H9 (cell line): ENCODE measurements around the gene PPRC1. TPM values are rescaled to one million over a fixed set of nuclear protein-coding genes. Genes with fewer than 3 reads are reported as not detected.

Experiments
- DNase-seq: peaks from one replicate; pipeline ENCODE4 v3.0.0-alpha.2; 2017
- H2AFZ ChIP-seq: one replicate; pipeline ENCODE4 v1.6.1; 2013; ENCODE audit warnings: mild to moderate bottlenecking, low read length, control low read depth, moderate library complexity
- H2AK5ac ChIP-seq: 2 replicates; pipeline ENCODE4 v1.6.1; 2013; ENCODE audit warnings: low read length, control low read depth, mixed read lengths; ENCODE audit not compliant: insufficient read length
- H2BK120ac ChIP-seq: one replicate; pipeline ENCODE4 v1.6.1; 2013; ENCODE audit warnings: low read depth, mild to moderate bottlenecking, low read length, control low read depth, inconsistent platforms; ENCODE audit not compliant: poor library complexity, severe bottlenecking
- H2BK12ac ChIP-seq: 2 replicates; pipeline ENCODE4 v1.6.1; 2013; ENCODE audit warnings: low read length, control low read depth, mixed read lengths, low read depth; ENCODE audit not compliant: insufficient read length
- H2BK15ac ChIP-seq: 2 replicates; pipeline ENCODE4 v1.6.1; 2013; ENCODE audit warnings: low read depth, low read length, control low read depth
- H2BK20ac ChIP-seq: one replicate; pipeline ENCODE4 v1.6.1; 2013; ENCODE audit warnings: low read depth, mild to moderate bottlenecking, low read length, control low read depth, inconsistent platforms; ENCODE audit not compliant: poor library complexity, severe bottlenecking
- H2BK5ac ChIP-seq: 2 replicates; pipeline ENCODE4 v1.6.1; 2013; ENCODE audit warnings: low read length, control low read depth, mixed read lengths; ENCODE audit not compliant: insufficient read length
- H3K14ac ChIP-seq: 2 replicates; pipeline ENCODE4 v1.6.1; 2013; ENCODE audit warnings: low read length, control low read depth; ENCODE audit not compliant: insufficient read depth
- H3K18ac ChIP-seq: 2 replicates; pipeline ENCODE4 v1.6.1; 2013; ENCODE audit warnings: low read depth, mild to moderate bottlenecking, mixed read lengths, low read length, control low read depth; ENCODE audit not compliant: insufficient read length
- H3K23ac ChIP-seq: 2 replicates; pipeline ENCODE4 v1.6.1; 2013; ENCODE audit warnings: low read length, control low read depth, mixed read lengths, low read depth; ENCODE audit not compliant: insufficient read length
- H3K23me2 ChIP-seq: 2 replicates; pipeline ENCODE4 v1.6.1; 2013; ENCODE audit warnings: low read depth, mild to moderate bottlenecking, mixed read lengths, low read length, control low read depth; ENCODE audit not compliant: insufficient read length, poor library complexity, severe bottlenecking
- H3K27ac ChIP-seq: 2 replicates; pipeline ENCODE4 v1.5.1; 2013; ENCODE audit warnings: low read length, control low read depth, mixed read lengths, low read depth; ENCODE audit not compliant: insufficient read length
- H3K27me3 ChIP-seq: 2 replicates; pipeline ENCODE4 v1.6.1; 2013; ENCODE audit warnings: low read length, control low read depth, inconsistent platforms; ENCODE audit not compliant: insufficient read depth
- H3K4ac ChIP-seq: 2 replicates; pipeline ENCODE4 v1.6.1; 2013; ENCODE audit warnings: low read depth, mild to moderate bottlenecking, control low read depth, inconsistent platforms, low read length, moderate library complexity
- H3K4me1 ChIP-seq: 2 replicates; pipeline ENCODE4 v1.6.1; 2013; ENCODE audit warnings: low read length, control low read depth, inconsistent platforms; ENCODE audit not compliant: insufficient read depth
- H3K4me2 ChIP-seq: 2 replicates; pipeline ENCODE4 v1.6.1; 2013; ENCODE audit warnings: low read length, control low read depth, mixed read lengths; ENCODE audit not compliant: insufficient read length, insufficient read depth
- H3K56ac ChIP-seq: 2 replicates; pipeline ENCODE4 v1.6.1; 2013; ENCODE audit warnings: low read depth, mild to moderate bottlenecking, mixed read lengths, low read length, control low read depth; ENCODE audit not compliant: insufficient read length
- H3K79me1 ChIP-seq: 2 replicates; pipeline ENCODE4 v1.6.1; 2013; ENCODE audit warnings: low read depth, mild to moderate bottlenecking, moderate library complexity, low read length, control low read depth, inconsistent platforms; ENCODE audit not compliant: insufficient read depth, poor library complexity, severe bottlenecking
- H3K79me2 ChIP-seq: 2 replicates; pipeline ENCODE4 v1.6.1; 2013; ENCODE audit warnings: low read length, control low read depth, inconsistent platforms; ENCODE audit not compliant: insufficient read depth
- H3K9ac ChIP-seq: 2 replicates; pipeline ENCODE4 v1.6.1; 2013; ENCODE audit warnings: low read length, control low read depth, mixed read lengths; ENCODE audit not compliant: insufficient read length; ENCODE audit errors: extremely low read depth
- H3K9me3 ChIP-seq: one replicate; pipeline ENCODE4 v1.6.1; 2013; ENCODE audit warnings: low read depth, low read length, inconsistent platforms; ENCODE audit not compliant: control insufficient read depth
- H3T11ph ChIP-seq: one replicate; pipeline ENCODE4 v1.6.1; 2013; ENCODE audit warnings: mild to moderate bottlenecking, low read length, control low read depth, inconsistent platforms
- H4K20me1 ChIP-seq: one replicate; pipeline ENCODE4 v1.6.1; 2013; ENCODE audit not compliant: control insufficient read depth, insufficient read length, insufficient read depth
- H4K5ac ChIP-seq: 2 replicates; pipeline ENCODE4 v1.6.1; 2013; ENCODE audit warnings: low read depth, mild to moderate bottlenecking, mixed read lengths, low read length, control low read depth; ENCODE audit not compliant: insufficient read length
- H4K8ac ChIP-seq: replicated peaks from 2 replicates; pipeline ENCODE4 v1.6.1; 2013; ENCODE audit warnings: low read length, control low read depth, mixed read lengths, low read depth; ENCODE audit not compliant: insufficient read length
- H4K91ac ChIP-seq: 2 replicates; pipeline ENCODE4 v1.6.1; 2013; ENCODE audit warnings: low read depth, mild to moderate bottlenecking, moderate library complexity, mixed read lengths, low read length, control low read depth; ENCODE audit not compliant: insufficient read length
- H3K27ac Mint-ChIP-seq, 3 experiments: 2 replicates in 2 of 3; 3 replicates in 1 of 3; pipeline ENCODE4 v1.8.0; 2020 to 2021; ENCODE audit warnings: mixed read lengths in 3 of 3, mild to moderate bottlenecking in 1 of 3, moderate library complexity in 1 of 3
- H3K27me3 Mint-ChIP-seq: 2 replicates; pipeline ENCODE4 v1.8.0; 2021; ENCODE audit warnings: low read depth, mild to moderate bottlenecking, moderate library complexity, mixed read lengths
- H3K36me3 Mint-ChIP-seq, 3 experiments: 2 replicates in 2 of 3; 3 replicates in 1 of 3; pipeline ENCODE4 v1.8.0; 2020 to 2021; ENCODE audit warnings: low read depth in 3 of 3, mixed read lengths in 3 of 3; ENCODE audit not compliant: insufficient read depth in 1 of 3
- H3K4me1 Mint-ChIP-seq, 2 experiments: 2 replicates each; pipeline ENCODE4 v1.8.0; 2020; ENCODE audit warnings: mixed read lengths in 2 of 2
- H3K4me3 Mint-ChIP-seq, 2 experiments: 2 replicates in 1 of 2; 3 replicates in 1 of 2; pipeline ENCODE4 v1.8.0; 2020 to 2021; ENCODE audit warnings: mild to moderate bottlenecking in 2 of 2, mixed read lengths in 2 of 2, moderate library complexity in 1 of 2
- H3K9me3 Mint-ChIP-seq, 2 experiments: 2 replicates in 1 of 2; 3 replicates in 1 of 2; pipeline ENCODE4 v1.8.0; 2020; ENCODE audit warnings: mild to moderate bottlenecking in 2 of 2, mixed read lengths in 2 of 2, moderate library complexity in 1 of 2
- WGBS: extraction: QIAGEN DNeasy Blood & Tissue Kit; methylation state at CpG from one replicate; pipeline ENCODE4 v1.1.7; 2013; ENCODE audit warnings: missing lambda C conversion rate, low lambda C conversion rate, mixed read lengths; ENCODE audit not compliant: insufficient read length; ENCODE audit errors: extremely low coverage; 5-methylcytosine and 5-hydroxymethylcytosine counted together
- total RNA-seq: library from RNA; stranded (reverse); gene quantifications from 2 replicates; pipeline ENCODE4 v1.2.1, GENCODE V29; 2021
- TF ChIP-seq, protein P1 (sequence below): fragments of 200-600 bp; sonication (generic); conservative IDR thresholded peaks from 3 replicates; pipeline ENCODE4 v1.8.0; 2021; ENCODE audit warnings: antibody characterized with exemption, mild to moderate bottlenecking

PPRC1 gene
- total RNA-seq, 1 experiment from 2014 or later = 121 TPM

DNA sequence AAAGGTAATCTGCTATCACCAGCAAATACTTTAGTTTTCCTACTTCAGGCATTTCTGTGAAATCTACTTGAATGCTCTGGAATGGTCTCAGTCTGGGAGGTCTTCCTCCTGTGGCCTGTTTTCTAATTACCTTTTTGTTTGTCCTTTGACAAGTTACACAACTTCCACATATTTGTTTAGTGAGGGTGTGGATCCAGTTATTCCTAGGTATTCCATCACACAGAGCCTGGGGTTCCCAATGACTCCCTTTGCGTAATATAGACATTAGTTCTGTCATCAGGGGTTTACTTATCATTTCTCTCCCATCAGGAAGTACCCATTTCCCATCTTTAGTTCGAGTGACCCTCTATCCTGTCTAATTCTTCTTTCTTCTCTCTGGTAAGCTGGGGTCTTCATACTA is 65.2 kb downstream of the PPRC1 start:
- no peak overlapping the region for H4K5ac ChIP-seq
- Mint-ChIP-seq H3K27me3 (peaks cover 57% of the 10 kb centered on the region), H3K4me1 (no peaks in the 10 kb centered on the region), H3K27ac (no peak overlapping the region), H3K36me3 (no peaks in the 10 kb centered on the region; a peak in 3 of 7 replicates), H3K4me3 (no peak overlapping the region), H3K9me3 (peaks cover 37 to 46% of the 10 kb centered on the region in 2 experiments)
- H4K8ac ChIP-seq = no peak overlapping the region
- no peaks in the 10 kb centered on the region for H3K23me2 ChIP-seq
- H2BK20ac ChIP-seq = no peak overlapping the region
- H2BK12ac ChIP-seq = no peak overlapping the region
- no peak overlapping the region for H3K56ac ChIP-seq
- no peak overlapping the region for H3K18ac ChIP-seq
- no peak overlapping the region for H3K23ac ChIP-seq
- WGBS = no CpG with 5 or more reads among the region's 2 CpGs
- H2AK5ac ChIP-seq = no peak overlapping the region
- H3K9me3 ChIP-seq = no peaks in the 10 kb centered on the region
- no peak overlapping the region for H3K4me2 ChIP-seq
- TF ChIP-seq, protein P1, sequence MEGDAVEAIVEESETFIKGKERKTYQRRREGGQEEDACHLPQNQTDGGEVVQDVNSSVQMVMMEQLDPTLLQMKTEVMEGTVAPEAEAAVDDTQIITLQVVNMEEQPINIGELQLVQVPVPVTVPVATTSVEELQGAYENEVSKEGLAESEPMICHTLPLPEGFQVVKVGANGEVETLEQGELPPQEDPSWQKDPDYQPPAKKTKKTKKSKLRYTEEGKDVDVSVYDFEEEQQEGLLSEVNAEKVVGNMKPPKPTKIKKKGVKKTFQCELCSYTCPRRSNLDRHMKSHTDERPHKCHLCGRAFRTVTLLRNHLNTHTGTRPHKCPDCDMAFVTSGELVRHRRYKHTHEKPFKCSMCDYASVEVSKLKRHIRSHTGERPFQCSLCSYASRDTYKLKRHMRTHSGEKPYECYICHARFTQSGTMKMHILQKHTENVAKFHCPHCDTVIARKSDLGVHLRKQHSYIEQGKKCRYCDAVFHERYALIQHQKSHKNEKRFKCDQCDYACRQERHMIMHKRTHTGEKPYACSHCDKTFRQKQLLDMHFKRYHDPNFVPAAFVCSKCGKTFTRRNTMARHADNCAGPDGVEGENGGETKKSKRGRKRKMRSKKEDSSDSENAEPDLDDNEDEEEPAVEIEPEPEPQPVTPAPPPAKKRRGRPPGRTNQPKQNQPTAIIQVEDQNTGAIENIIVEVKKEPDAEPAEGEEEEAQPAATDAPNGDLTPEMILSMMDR = no peak
- no peaks in the 10 kb centered on the region for H3K79me2 ChIP-seq
- H3K9ac ChIP-seq = no peak overlapping the region
- no peak overlapping the region for H2AFZ ChIP-seq
- H2BK5ac ChIP-seq = no peak overlapping the region
- H3K27me3 ChIP-seq = no peaks in the 10 kb centered on the region
- H3T11ph ChIP-seq = no peak overlapping the region
- DNase-seq = no peak
- H3K4ac ChIP-seq = no peak overlapping the region
- no peak overlapping the region for H4K91ac ChIP-seq
- H3K14ac ChIP-seq = no peak overlapping the region
- no peak overlapping the region for H2BK120ac ChIP-seq
- H3K79me1 ChIP-seq = no peaks in the 10 kb centered on the region
- H2BK15ac ChIP-seq = no peak overlapping the region
- H3K4me1 ChIP-seq = no peaks in the 10 kb centered on the region
- H4K20me1 ChIP-seq = no peaks in the 10 kb centered on the region
- H3K27ac ChIP-seq = no peak overlapping the region

Other genes starting within 250 kb of the PPRC1 start
- 18.5 and 20.4 TPM in 2 replicates for gene ARMH3, start 76.9 kb upstream of the PPRC1 start, total RNA-seq
- gene HPS6, start 67.7 kb upstream of the PPRC1 start, total RNA-seq = 18.4 and 18.7 TPM in 2 replicates
- 79.2 and 80.5 TPM in 2 replicates for gene LDB1, start 12.7 kb upstream of the PPRC1 start, total RNA-seq
- gene NOLC1, start 19.3 kb downstream of the PPRC1 start, total RNA-seq = 168 and 171 TPM in 2 replicates
- not detected in 2 replicates for gene ELOVL3, start 93.3 kb downstream of the PPRC1 start, total RNA-seq
- gene PITX3, start 108.5 kb downstream of the PPRC1 start, total RNA-seq = not detected in 2 replicates
- 23.5 and 23.7 TPM in 2 replicates for gene GBF1, start 112.5 kb downstream of the PPRC1 start, total RNA-seq